Endothelial cell of umbilical vein (primary cell): Measurements from ENCODE around the gene KCNJ12. TPM values are rescaled to one million over a fixed set of nuclear protein-coding genes. Genes with fewer than 3 reads are reported as not detected.

Experiments used
- BruUV-seq: library from RNA; stranded (reverse); fragments of 400-500 nt; replicated peaks from 2 replicates; lab custom pipeline; 2021; lab: Mats Ljungman, UMichigan
- CTCF ChIA-PET: fragments of 300-600, 350-600 bp; sonication (Branson Sonifier 250); formaldehyde crosslinking; loops from one replicate; lab custom pipeline; 2021; ENCODE audit warnings: antibody characterized with exemption, inconsistent platforms; lab: Charles Lee
- POLR2A ChIA-PET: fragments of 300-600, 350-600 bp; sonication (Branson Sonifier 250); formaldehyde crosslinking; loops from one replicate; lab custom pipeline; 2021; ENCODE audit warnings: antibody characterized with exemption, inconsistent platforms; lab: Charles Lee
- DNase-seq: peaks from one replicate; pipeline ENCODE4 v3.0.0-alpha.2; 2011; ENCODE audit warnings: low read depth, low spot score
- FAIRE-seq: peaks from 2 replicates; lab custom pipeline; 2011; peaks lifted over from hg19 to GRCh38; lab: Jason Lieb, UNC
- H2AFZ ChIP-seq: 2 replicates; pipeline ENCODE4 v1.6.0; 2012; ENCODE audit warnings: low read depth, low read length, control low read depth, inconsistent platforms
- H3K27ac ChIP-seq: 2 replicates; pipeline ENCODE4 v1.5.1; 2011; ENCODE audit warnings: low read depth, mild to moderate bottlenecking, control low read depth, low read length, moderate library complexity; ENCODE audit not compliant: insufficient read depth
- H3K27me3 ChIP-seq, 2 experiments: 2 replicates each; pipeline versions ENCODE4 v1.6.0 to v1.6.1; 2011; ENCODE audit warnings: low read length in 2 of 2, mixed read lengths in 1 of 2; ENCODE audit not compliant: control insufficient read depth in 2 of 2, insufficient read depth in 2 of 2
- H3K36me3 ChIP-seq, 2 experiments: 2 replicates in 1 of 2; 3 replicates in 1 of 2; pipeline ENCODE4 v1.5.1; 2011; ENCODE audit warnings: low read length in 2 of 2, mild to moderate bottlenecking in 1 of 2, moderate library complexity in 1 of 2; ENCODE audit not compliant: control insufficient read depth in 2 of 2, insufficient read depth in 2 of 2; ENCODE audit errors: extremely low read depth in 1 of 2
- H3K4me1 ChIP-seq: 3 replicates; pipeline ENCODE4 v1.5.1; 2011; ENCODE audit warnings: mild to moderate bottlenecking, low read length; ENCODE audit not compliant: control insufficient read depth, insufficient read depth; ENCODE audit errors: extremely low read depth
- H3K4me2 ChIP-seq: 2 replicates; pipeline ENCODE4 v1.6.1; 2011; ENCODE audit warnings: low read length, control low read depth, mixed read lengths; ENCODE audit not compliant: insufficient read depth
- H3K4me3 ChIP-seq, 3 experiments: fragments of 200-600 bp in 1 of 3; sonication (generic), shearing (Covaris generic) in 1 of 3; replicated peaks in 1 of 3; 2 replicates each; pipeline ENCODE4 v1.5.1; 2011 to 2016; ENCODE audit warnings: control low read depth in 3 of 3, low read length in 3 of 3, mild to moderate bottlenecking in 2 of 3, inconsistent platforms in 1 of 3, low read depth in 1 of 3, moderate library complexity in 1 of 3; ENCODE audit not compliant: insufficient read depth in 1 of 3
- H3K79me2 ChIP-seq: 2 replicates; pipeline ENCODE4 v1.6.0; 2012; ENCODE audit warnings: low read length, inconsistent platforms; ENCODE audit not compliant: control insufficient read depth, insufficient read depth
- H3K9ac ChIP-seq: replicated peaks from 2 replicates; pipeline ENCODE3; 2011; ENCODE audit warnings: low read length, control low read depth; ENCODE audit not compliant: insufficient read depth; ENCODE audit errors: extremely low read depth
- H3K9me1 ChIP-seq: replicated peaks from 3 replicates; pipeline ENCODE4 v1.6.0; 2011; ENCODE audit warnings: mild to moderate bottlenecking, low read length; ENCODE audit not compliant: control insufficient read depth, insufficient read depth; ENCODE audit errors: extremely low read depth
- H3K9me3 ChIP-seq: replicated peaks from 2 replicates; pipeline ENCODE4 v1.5.1; 2012; ENCODE audit warnings: low read length, inconsistent platforms; ENCODE audit not compliant: control insufficient read depth, insufficient read depth
- H4K20me1 ChIP-seq: replicated peaks from 2 replicates; pipeline ENCODE3; 2011; ENCODE audit warnings: mild to moderate bottlenecking, low read length; ENCODE audit not compliant: control insufficient read depth, insufficient read depth; ENCODE audit errors: extremely low read depth
- EZH2 ChIP-seq: IDR thresholded peaks from 2 replicates; pipeline ENCODE4 v1.6.1; 2012; ENCODE audit warnings: borderline replicate concordance, low read depth, mild to moderate bottlenecking, moderate library complexity, low read length, inconsistent platforms; ENCODE audit not compliant: severe bottlenecking
- FOS ChIP-seq: IDR thresholded peaks from 2 replicates; pipeline ENCODE4 v1.6.1; 2011; ENCODE audit warnings: mild to moderate bottlenecking, low read length, moderate library complexity, borderline replicate concordance; ENCODE audit not compliant: insufficient read depth
- GATA2 ChIP-seq: IDR thresholded peaks from 2 replicates; pipeline ENCODE4 v1.7.0; 2011; ENCODE audit warnings: low read depth, mild to moderate bottlenecking, moderate library complexity, mixed read lengths, low read length; ENCODE audit not compliant: insufficient read length, insufficient read depth
- JUN ChIP-seq: IDR thresholded peaks from 2 replicates; pipeline ENCODE4 v1.6.1; 2011; ENCODE audit warnings: borderline replicate concordance, low read depth; ENCODE audit not compliant: insufficient read length, insufficient read depth
- MYC ChIP-seq: IDR thresholded peaks from one replicate; pipeline ENCODE4 v1.6.1; 2011; ENCODE audit warnings: mild to moderate bottlenecking, low read depth, low read length
- POLR2A ChIP-seq: IDR thresholded peaks from 2 replicates; pipeline ENCODE4 v1.6.1; 2012; ENCODE audit warnings: low read depth, mild to moderate bottlenecking, control low read depth, low read length
- POLR2AphosphoS5 ChIP-seq: IDR thresholded peaks from 2 replicates; pipeline ENCODE4 v1.6.1; 2012; ENCODE audit warnings: low read depth, mild to moderate bottlenecking, control low read depth, low read length, moderate library complexity; ENCODE audit not compliant: insufficient read depth
- dilution Hi-C: fragments of 300-500 bp; cut with MboI; formaldehyde crosslinking; loops from one replicate; pipeline ENCODE4 v1.15.0; 2019; ENCODE audit warnings: low sequenced_read_pairs; ENCODE audit not compliant: extremely low pct_ligation_motif_present
- intact Hi-C: fragments of 100-400 bp; cut with micrococcal nuclease; formaldehyde crosslinking; loops from one replicate; pipeline ENCODE4 v1.10.0; 2022
- polyA plus RNA-seq, 4 experiments: library from polyadenylated mRNA; depleted of rRNA in 3 of 4; stranded (reverse) in 3 of 4; unstranded in 1 of 4; fragments of >200 nt; gene quantifications; 2 replicates each; pipeline versions ENCODE4 v1.2.1 to v1.2.3, GENCODE V29; 2011 to 2012; ENCODE audit warnings: missing spikeins in 1 of 4
- total RNA-seq: library from RNA; stranded (reverse); gene quantifications from 2 replicates; pipeline ENCODE4 v1.2.3, GENCODE V29; 2021
- TF ChIP-seq, protein P1 (sequence below), 2 donors: IDR thresholded peaks; 1 replicate in 1 of 2; 2 replicates in 1 of 2; pipeline ENCODE4 v1.5.1; 2011; ENCODE audit warnings: low read length in 2 of 2, mild to moderate bottlenecking in 2 of 2, moderate library complexity in 2 of 2, control low read depth in 1 of 2, inconsistent platforms in 1 of 2, low read depth in 1 of 2; ENCODE audit not compliant: insufficient read depth in 1 of 2; ENCODE audit errors: extremely low read depth in 1 of 2
- TF ChIP-seq, protein P2 (sequence below): IDR thresholded peaks from 2 replicates; pipeline ENCODE4 v1.6.1; 2011; ENCODE audit not compliant: insufficient read depth, insufficient read length

KCNJ12 gene
- total and polyA plus RNA-seq, 2 donors (not counting 3 experiments of a cell fraction or from before 2014, with no cell fraction given): 0.19 to 0.44 TPM

DNA sequence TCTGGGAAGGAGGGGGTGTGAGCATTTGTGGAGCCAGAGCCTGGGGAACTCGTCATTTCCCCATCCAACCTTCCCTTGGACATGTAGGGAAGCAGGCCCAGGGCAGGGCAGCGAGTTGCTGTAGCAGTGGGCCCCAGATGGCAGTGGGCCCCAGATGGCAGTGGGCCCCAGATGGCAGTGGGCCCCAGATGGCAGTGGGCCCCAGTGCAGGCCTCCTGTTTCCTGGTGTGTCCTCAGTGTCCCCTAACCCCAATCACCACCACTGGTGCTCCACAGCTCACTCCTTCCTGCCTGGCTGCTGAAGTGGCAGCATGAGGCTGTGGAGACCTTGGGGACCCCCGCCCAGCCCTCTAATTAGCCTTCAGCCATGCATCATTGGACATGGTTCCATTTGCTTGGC is 4.5 kb downstream of the KCNJ12 start:
- H3K27me3 ChIP-seq: peaks cover 2 to 6% of the 10 kb centered on the region in 2 experiments
- no peaks in the 10 kb centered on the region for H4K20me1 ChIP-seq
- H3K9me1 ChIP-seq: no peaks in the 10 kb centered on the region
- BruUV-seq: no TSS peak
- no peak overlapping the region for H3K4me3 ChIP-seq
- dilution Hi-C loops: no loop called here
- no peaks in the 10 kb centered on the region for H3K36me3 ChIP-seq
- H3K9ac ChIP-seq: no peak overlapping the region
- POLR2A ChIA-PET: no interaction called here
- DNase-seq (no peak), FAIRE-seq (no peak)
- no peaks in the 10 kb centered on the region for H3K9me3 ChIP-seq
- H3K4me1 ChIP-seq: peaks cover 6% of the 10 kb centered on the region
- intact Hi-C loops: no loop called here
- no peak overlapping the region for H3K4me2 ChIP-seq
- CTCF ChIA-PET: interaction anchor here (1.7 kb wide), 1 partner anchor 13 kb away, joined by 3 read pairs; no protein-coding TSS in a partner anchor
- H2AFZ ChIP-seq: no peak overlapping the region
- TF ChIP-seq FOS: no peak
- no peak for TF ChIP-seq MYC
- TF ChIP-seq, protein P1, sequence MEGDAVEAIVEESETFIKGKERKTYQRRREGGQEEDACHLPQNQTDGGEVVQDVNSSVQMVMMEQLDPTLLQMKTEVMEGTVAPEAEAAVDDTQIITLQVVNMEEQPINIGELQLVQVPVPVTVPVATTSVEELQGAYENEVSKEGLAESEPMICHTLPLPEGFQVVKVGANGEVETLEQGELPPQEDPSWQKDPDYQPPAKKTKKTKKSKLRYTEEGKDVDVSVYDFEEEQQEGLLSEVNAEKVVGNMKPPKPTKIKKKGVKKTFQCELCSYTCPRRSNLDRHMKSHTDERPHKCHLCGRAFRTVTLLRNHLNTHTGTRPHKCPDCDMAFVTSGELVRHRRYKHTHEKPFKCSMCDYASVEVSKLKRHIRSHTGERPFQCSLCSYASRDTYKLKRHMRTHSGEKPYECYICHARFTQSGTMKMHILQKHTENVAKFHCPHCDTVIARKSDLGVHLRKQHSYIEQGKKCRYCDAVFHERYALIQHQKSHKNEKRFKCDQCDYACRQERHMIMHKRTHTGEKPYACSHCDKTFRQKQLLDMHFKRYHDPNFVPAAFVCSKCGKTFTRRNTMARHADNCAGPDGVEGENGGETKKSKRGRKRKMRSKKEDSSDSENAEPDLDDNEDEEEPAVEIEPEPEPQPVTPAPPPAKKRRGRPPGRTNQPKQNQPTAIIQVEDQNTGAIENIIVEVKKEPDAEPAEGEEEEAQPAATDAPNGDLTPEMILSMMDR (IDR thresholded peaks at IDR 0.05; ENCODE audit: extremely low read depth in 1 of 2, insufficient read depth in 1 of 2, low read depth in 1 of 2, low read length in 2 of 2): no peak
- TF ChIP-seq EZH2: no peak
- TF ChIP-seq, protein P2, sequence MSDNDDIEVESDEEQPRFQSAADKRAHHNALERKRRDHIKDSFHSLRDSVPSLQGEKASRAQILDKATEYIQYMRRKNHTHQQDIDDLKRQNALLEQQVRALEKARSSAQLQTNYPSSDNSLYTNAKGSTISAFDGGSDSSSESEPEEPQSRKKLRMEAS: no peak
- TF ChIP-seq POLR2A: no peak
- no peak for TF ChIP-seq POLR2AphosphoS5
- TF ChIP-seq JUN: no peak
- TF ChIP-seq GATA2: no peak
- no peaks in the 10 kb centered on the region for H3K79me2 ChIP-seq
- no peak overlapping the region for H3K27ac ChIP-seq
